ENCODE data around the gene ARAP1.

DNA sequence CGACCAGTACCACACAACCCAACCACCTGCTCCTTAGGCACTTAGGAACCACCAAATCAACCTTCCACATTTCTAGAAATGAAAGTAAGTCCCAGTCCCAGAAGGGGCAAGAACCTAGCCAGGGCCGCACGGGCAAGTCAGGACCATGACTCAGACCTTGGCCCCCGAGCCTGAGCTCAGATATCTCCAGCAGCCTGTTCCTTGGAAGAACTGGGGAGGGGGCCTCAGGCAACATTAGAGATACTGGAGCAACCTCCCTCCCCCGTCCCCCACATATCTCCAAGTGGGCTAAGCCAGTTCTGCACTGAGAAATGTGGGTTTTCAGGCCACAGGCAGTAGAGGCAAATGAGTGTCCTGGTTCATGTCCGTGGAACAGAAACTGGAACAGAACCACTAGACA, 7.7 kb downstream of the ARAP1 start:
- TF ChIP-seq, protein P1, sequence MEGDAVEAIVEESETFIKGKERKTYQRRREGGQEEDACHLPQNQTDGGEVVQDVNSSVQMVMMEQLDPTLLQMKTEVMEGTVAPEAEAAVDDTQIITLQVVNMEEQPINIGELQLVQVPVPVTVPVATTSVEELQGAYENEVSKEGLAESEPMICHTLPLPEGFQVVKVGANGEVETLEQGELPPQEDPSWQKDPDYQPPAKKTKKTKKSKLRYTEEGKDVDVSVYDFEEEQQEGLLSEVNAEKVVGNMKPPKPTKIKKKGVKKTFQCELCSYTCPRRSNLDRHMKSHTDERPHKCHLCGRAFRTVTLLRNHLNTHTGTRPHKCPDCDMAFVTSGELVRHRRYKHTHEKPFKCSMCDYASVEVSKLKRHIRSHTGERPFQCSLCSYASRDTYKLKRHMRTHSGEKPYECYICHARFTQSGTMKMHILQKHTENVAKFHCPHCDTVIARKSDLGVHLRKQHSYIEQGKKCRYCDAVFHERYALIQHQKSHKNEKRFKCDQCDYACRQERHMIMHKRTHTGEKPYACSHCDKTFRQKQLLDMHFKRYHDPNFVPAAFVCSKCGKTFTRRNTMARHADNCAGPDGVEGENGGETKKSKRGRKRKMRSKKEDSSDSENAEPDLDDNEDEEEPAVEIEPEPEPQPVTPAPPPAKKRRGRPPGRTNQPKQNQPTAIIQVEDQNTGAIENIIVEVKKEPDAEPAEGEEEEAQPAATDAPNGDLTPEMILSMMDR (conservative IDR thresholded peaks at IDR 0.05 in 1 of 2, IDR thresholded peaks at IDR 0.05 in 1 of 2; ENCODE audit: extremely low read depth in 1 of 2, insufficient read depth in 1 of 2, low read depth in 1 of 2, low read length in 2 of 2): no peak
- no peak for TF ChIP-seq EZH2 (IDR thresholded peaks at IDR 0.05; ENCODE audit: borderline replicate concordance, low read length)
